Neural progenitor cell (in vitro differentiated cells): ENCODE results near the gene NOSTRIN. TPM values are rescaled to one million over a fixed set of nuclear protein-coding genes. Genes with fewer than 3 reads are reported as not detected.

Experiments used
- DNase-seq: peaks from one replicate; pipeline ENCODE4 v3.0.0-alpha.2; 2016; ENCODE audit warnings: low spot score
- H2AFZ ChIP-seq: fragments of 200-600 bp; sonication (generic); replicated peaks from 2 replicates; pipeline ENCODE4 v1.6.1; 2016; ENCODE audit warnings: antibody characterized with exemption
- H3F3A ChIP-seq: fragments of 200-600 bp; sonication (generic); 2 replicates; pipeline ENCODE4 v1.6.1; 2016; ENCODE audit warnings: antibody characterized with exemption, low read depth
- H3K27ac ChIP-seq: fragments of 200-600 bp; sonication (generic); 2 replicates; pipeline ENCODE4 v1.5.1; 2016; ENCODE audit warnings: mild to moderate bottlenecking
- H3K27me3 ChIP-seq: fragments of 200-600 bp; sonication (generic); 2 replicates; pipeline ENCODE4 v1.6.1; 2016; ENCODE audit warnings: mild to moderate bottlenecking, moderate library complexity
- H3K36me3 ChIP-seq: fragments of 200-600 bp; sonication (generic); 2 replicates; pipeline ENCODE4 v1.5.1; 2016
- H3K4me1 ChIP-seq: fragments of 200-600 bp; sonication (generic); 2 replicates; pipeline ENCODE4 v1.6.1; 2016; ENCODE audit warnings: mixed run types
- H3K4me2 ChIP-seq: fragments of 200-600 bp; sonication (generic); 2 replicates; pipeline ENCODE4 v1.6.1; 2016
- H3K4me3 ChIP-seq: fragments of 200-600 bp; sonication (generic); 2 replicates; pipeline ENCODE4 v1.5.1; 2016
- H3K79me2 ChIP-seq: fragments of 200-600 bp; sonication (generic); 2 replicates; pipeline ENCODE4 v1.6.1; 2016; ENCODE audit warnings: low read depth
- H3K9ac ChIP-seq: fragments of 200-600 bp; sonication (generic); 2 replicates; pipeline ENCODE4 v1.6.1; 2016
- H3K9me3 ChIP-seq: fragments of 200-600 bp; sonication (generic); 2 replicates; pipeline ENCODE4 v1.5.1; 2016; ENCODE audit warnings: low read depth
- H4K20me1 ChIP-seq: fragments of 200-600 bp; sonication (generic); 2 replicates; pipeline ENCODE4 v1.6.1; 2016; ENCODE audit warnings: low read depth
- H3K27ac Mint-ChIP-seq: 3 replicates; pipeline ENCODE4 v1.8.0; 2021; ENCODE audit warnings: mixed read lengths
- H3K27me3 Mint-ChIP-seq: 2 replicates; pipeline ENCODE4 v1.8.0; 2022; ENCODE audit warnings: low read depth, mild to moderate bottlenecking, inconsistent platforms, moderate library complexity, mixed read lengths; ENCODE audit not compliant: insufficient read depth
- H3K36me3 Mint-ChIP-seq: 3 replicates; pipeline ENCODE4 v1.8.0; 2021; ENCODE audit warnings: mixed read lengths
- H3K4me1 Mint-ChIP-seq: 3 replicates; pipeline ENCODE4 v1.8.0; 2021; ENCODE audit warnings: mixed read lengths
- H3K4me3 Mint-ChIP-seq: 3 replicates; pipeline ENCODE4 v1.8.0; 2021; ENCODE audit warnings: mild to moderate bottlenecking, moderate library complexity, mixed read lengths
- H3K9me3 Mint-ChIP-seq: 3 replicates; pipeline ENCODE4 v1.8.0; 2020; ENCODE audit warnings: mixed read lengths
- EZH2 ChIP-seq: fragments of 200-600 bp; sonication (generic); IDR thresholded peaks from 2 replicates; pipeline ENCODE4 v1.6.1; 2017; ENCODE audit warnings: antibody characterized with exemption, mild to moderate bottlenecking, moderate library complexity
- EZH2phosphoT487 ChIP-seq: fragments of 200-600 bp; sonication (generic); IDR thresholded peaks from 2 replicates; pipeline ENCODE4 v1.6.1; 2017; ENCODE audit warnings: antibody characterized with exemption
- total RNA-seq: library from RNA; depleted of rRNA; stranded (reverse); fragments of >200 nt; gene quantifications from 2 replicates; pipeline ENCODE4 v1.2.3, GENCODE V29; 2015; ENCODE audit warnings: low replicate concordance
- TF ChIP-seq, protein P1 (sequence below): fragments of 200-600 bp; sonication (generic); IDR thresholded peaks from 2 replicates; pipeline ENCODE4 v1.5.1; 2017; ENCODE audit warnings: antibody characterized with exemption, mild to moderate bottlenecking

NOSTRIN gene
- total RNA-seq, 1 donor from 2014 or later, result not detected

DNA sequence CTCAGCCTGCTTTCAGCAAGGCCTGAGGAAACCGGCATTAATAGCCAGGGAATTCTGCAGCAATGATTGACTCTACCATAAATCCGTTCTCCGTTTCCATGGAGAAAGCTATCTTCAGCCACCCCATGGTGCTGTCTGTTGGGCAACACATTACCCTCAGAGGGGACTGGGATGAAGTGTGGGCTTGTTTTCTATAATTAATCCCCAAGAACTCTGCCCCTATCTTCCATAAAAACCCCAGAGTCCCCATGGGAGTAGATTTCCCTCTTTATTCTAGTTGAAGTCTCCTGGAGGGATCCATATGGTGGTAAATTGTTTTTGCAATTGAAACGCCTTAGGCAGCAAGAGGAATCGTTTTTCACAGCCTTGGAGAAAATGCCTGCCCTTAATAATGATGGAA lies 107.9 kb downstream of the NOSTRIN start:
- Mint-ChIP-seq H3K36me3 (no peaks in the 10 kb centered on the region), H3K9me3 (peaks cover 1% of the 10 kb centered on the region), H3K27ac (no peak overlapping the region), H3K27me3 (no peaks in the 10 kb centered on the region), H3K4me3 (no peak overlapping the region), H3K4me1 (peaks cover 53% of the 10 kb centered on the region)
- Histone ChIP-seq H3K9me3 (peaks cover under 1% of the 10 kb centered on the region), H3K36me3 (no peaks in the 10 kb centered on the region), H3K9ac (no peak overlapping the region), H3K27ac (no peak overlapping the region), H3K4me1 (peaks cover 55% of the 10 kb centered on the region), H3F3A (peaks cover 34% of the 10 kb centered on the region), H3K79me2 (no peaks in the 10 kb centered on the region), H4K20me1 (no peaks in the 10 kb centered on the region), H2AFZ (no peak overlapping the region), H3K4me2 (no peak overlapping the region), H3K27me3 (no peaks in the 10 kb centered on the region), H3K4me3 (no peak overlapping the region)
- no peak for DNase-seq
- TF ChIP-seq EZH2, result no peak
- TF ChIP-seq EZH2phosphoT487, result no peak
- TF ChIP-seq, protein P1, sequence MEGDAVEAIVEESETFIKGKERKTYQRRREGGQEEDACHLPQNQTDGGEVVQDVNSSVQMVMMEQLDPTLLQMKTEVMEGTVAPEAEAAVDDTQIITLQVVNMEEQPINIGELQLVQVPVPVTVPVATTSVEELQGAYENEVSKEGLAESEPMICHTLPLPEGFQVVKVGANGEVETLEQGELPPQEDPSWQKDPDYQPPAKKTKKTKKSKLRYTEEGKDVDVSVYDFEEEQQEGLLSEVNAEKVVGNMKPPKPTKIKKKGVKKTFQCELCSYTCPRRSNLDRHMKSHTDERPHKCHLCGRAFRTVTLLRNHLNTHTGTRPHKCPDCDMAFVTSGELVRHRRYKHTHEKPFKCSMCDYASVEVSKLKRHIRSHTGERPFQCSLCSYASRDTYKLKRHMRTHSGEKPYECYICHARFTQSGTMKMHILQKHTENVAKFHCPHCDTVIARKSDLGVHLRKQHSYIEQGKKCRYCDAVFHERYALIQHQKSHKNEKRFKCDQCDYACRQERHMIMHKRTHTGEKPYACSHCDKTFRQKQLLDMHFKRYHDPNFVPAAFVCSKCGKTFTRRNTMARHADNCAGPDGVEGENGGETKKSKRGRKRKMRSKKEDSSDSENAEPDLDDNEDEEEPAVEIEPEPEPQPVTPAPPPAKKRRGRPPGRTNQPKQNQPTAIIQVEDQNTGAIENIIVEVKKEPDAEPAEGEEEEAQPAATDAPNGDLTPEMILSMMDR, result no peak

DNA sequence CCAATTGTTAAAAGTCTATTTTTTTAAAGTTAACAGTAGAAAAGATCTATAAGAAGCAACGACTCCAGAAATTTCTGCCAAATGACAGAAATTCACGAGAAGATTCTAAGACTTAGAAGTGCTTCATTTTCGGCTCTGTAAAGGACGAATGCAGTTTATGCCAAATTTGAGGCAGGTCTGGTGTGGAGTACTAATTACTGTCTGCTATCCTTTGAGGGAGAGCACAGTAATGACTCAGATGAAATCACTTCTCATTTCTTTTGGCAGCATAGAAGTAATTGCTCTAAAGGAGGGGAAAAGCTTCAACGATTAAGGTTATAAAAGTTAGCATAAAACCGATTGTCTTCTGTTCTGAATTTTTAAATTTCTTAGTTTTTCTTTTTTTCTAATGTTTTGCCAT lies 110.0 kb downstream of the NOSTRIN start:
- Mint-ChIP-seq H3K27ac (no peak overlapping the region), H3K9me3 (peaks cover 7% of the 10 kb centered on the region), H3K4me3 (peak overlapping the region; percentile 46), H3K27me3 (no peaks in the 10 kb centered on the region), H3K36me3 (no peaks in the 10 kb centered on the region), H3K4me1 (peaks cover 51% of the 10 kb centered on the region)
- H3K4me2 ChIP-seq, result peak overlapping the region; percentile 65
- H3K4me1 ChIP-seq, result peaks cover 45% of the 10 kb centered on the region
- peak overlapping the region; percentile 10 for H3K4me3 ChIP-seq
- H3K36me3 ChIP-seq, result peaks cover 4% of the 10 kb centered on the region
- no peaks in the 10 kb centered on the region for H3K27me3 ChIP-seq
- DNase-seq, result no peak
- no peak for TF ChIP-seq EZH2phosphoT487
- no peak for TF ChIP-seq EZH2
- TF ChIP-seq, protein P1, result no peak
- peaks cover 34% of the 10 kb centered on the region for H3F3A ChIP-seq
- H3K79me2 ChIP-seq, result no peaks in the 10 kb centered on the region
- H2AFZ ChIP-seq, result no peak overlapping the region
- H4K20me1 ChIP-seq, result no peaks in the 10 kb centered on the region
- H3K9ac ChIP-seq, result no peak overlapping the region
- peak overlapping the region; percentile 26 for H3K27ac ChIP-seq
- peaks cover 10% of the 10 kb centered on the region for H3K9me3 ChIP-seq

DNA sequence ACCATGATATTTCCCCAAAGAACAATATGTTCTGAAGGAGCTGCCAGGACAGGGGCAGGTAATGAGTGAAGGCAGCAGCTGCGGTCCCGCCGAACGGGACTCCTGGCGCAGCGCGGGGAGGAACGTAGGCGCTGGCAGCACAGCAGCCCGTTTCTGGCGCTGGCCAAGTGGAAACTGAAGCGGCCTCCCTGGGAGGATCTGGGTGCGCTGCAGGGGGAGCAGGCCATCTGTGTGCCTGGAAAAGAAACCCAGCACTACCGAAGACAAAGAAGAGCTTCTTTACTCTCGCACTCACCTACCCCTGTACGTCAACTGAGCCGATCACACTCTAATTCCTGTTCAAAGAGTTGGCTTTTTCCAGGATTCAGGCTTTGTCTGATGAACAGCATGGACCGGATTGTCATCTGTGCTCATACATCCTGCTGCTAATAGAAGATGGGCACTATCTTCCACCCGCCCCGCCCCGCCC lies 110.5 kb downstream of the NOSTRIN start:
- Histone ChIP-seq H3K9ac (no peak overlapping the region), H3K27ac (peak overlapping the region; percentile 26), H3K36me3 (peaks cover 4% of the 10 kb centered on the region), H3K27me3 (no peaks in the 10 kb centered on the region), H2AFZ (no peak overlapping the region), H3K4me2 (peak overlapping the region; percentile 65), H3K79me2 (no peaks in the 10 kb centered on the region), H3K9me3 (peaks cover 10% of the 10 kb centered on the region), H3F3A (peaks cover 33% of the 10 kb centered on the region), H4K20me1 (no peaks in the 10 kb centered on the region), H3K4me3 (peak overlapping the region; percentile 10), H3K4me1 (peaks cover 40% of the 10 kb centered on the region)
- H3K4me3 Mint-ChIP-seq, result peak overlapping the region; percentile 46
- H3K4me1 Mint-ChIP-seq, result peaks cover 47% of the 10 kb centered on the region
- H3K27ac Mint-ChIP-seq, result no peak overlapping the region
- H3K9me3 Mint-ChIP-seq, result peaks cover 7% of the 10 kb centered on the region
- TF ChIP-seq EZH2, result no peak
- TF ChIP-seq EZH2phosphoT487, result no peak
- TF ChIP-seq, protein P1, result no peak
- no peaks in the 10 kb centered on the region for H3K36me3 Mint-ChIP-seq
- no peaks in the 10 kb centered on the region for H3K27me3 Mint-ChIP-seq
- DNase-seq, result peak; percentile 73
